ENCODE measurements around the gene SIMC1.
"Not testable (repeated sequence)": the region's sequence is repeated elsewhere in the genome, so short reads cannot be mapped to it uniquely, and the experiment has no call there.

DNA sequence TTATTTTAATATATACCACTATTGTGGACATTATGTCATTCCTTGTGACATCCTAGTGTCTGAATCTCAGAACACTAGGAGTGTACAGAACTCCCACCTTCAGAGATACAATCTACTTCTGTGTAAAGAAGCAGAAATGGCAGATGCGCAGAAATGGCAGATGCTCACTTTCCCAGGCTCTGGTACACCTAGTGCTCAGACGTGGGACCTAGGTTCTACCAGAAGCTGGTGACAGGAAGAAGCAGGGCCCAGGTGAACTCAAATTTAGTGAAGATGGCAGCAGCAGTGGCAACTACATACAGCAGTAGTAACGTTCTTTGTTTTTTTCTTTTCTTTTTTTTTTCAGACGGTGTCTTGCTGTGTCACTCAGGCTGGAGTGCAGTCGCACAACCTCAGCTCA is 22.5 kb downstream of the SIMC1 start:
- TF ChIP-seq MAZ (IDR thresholded peaks at IDR 0.05; ENCODE audit: borderline replicate concordance, low read depth, low read length); CBX8 (IDR thresholded peaks at IDR 0.05): not testable (repeated sequence)
